HCT116 (cell line): ENCODE data around the gene STIMATE. TPM values are rescaled to one million over a fixed set of nuclear protein-coding genes. Genes with fewer than 3 reads are reported as not detected.

ENCODE experiments used
- ATAC-seq: fragments of 200-7000 bp; cut with Tn5 transposase; 2 replicates; pipeline ENCODE4 v1.9.1; 2020; ENCODE audit warnings: mild to moderate bottlenecking, moderate library complexity
- BruUV-seq: library from RNA; stranded (reverse); fragments of 400-500 nt; replicated peaks from 2 replicates; lab custom pipeline; 2021; lab: Mats Ljungman, UMichigan
- CTCF ChIA-PET: fragments of 300-600 bp; sonication (Branson Sonifier 250); formaldehyde crosslinking; loops from one replicate; lab custom pipeline; 2021; ENCODE audit warnings: antibody characterized with exemption; lab: Charles Lee
- POLR2A ChIA-PET: fragments of 300-600, 350-600 bp; sonication (Branson Sonifier 250); formaldehyde crosslinking; loops from one replicate; lab custom pipeline; 2021; ENCODE audit warnings: antibody characterized with exemption; lab: Charles Lee
- RAD21 ChIA-PET, 2 experiments: fragments of 300-600 bp; sonication (Branson Sonifier 250); formaldehyde crosslinking; loops; one replicate each; lab custom pipeline; 2023; ENCODE audit warnings: low total read pairs in 2 of 2; ENCODE audit not compliant: uncharacterized antibody in 2 of 2, unreplicated experiment in 2 of 2, low non-redundant PET in 1 of 2; lab: Charles Lee
- DNase-seq: peaks from one replicate; pipeline ENCODE4 v3.0.0-alpha.2; 2010; ENCODE audit warnings: low read depth, low spot score
- H2AFZ ChIP-seq: fragments of 200-600 bp; shearing (Covaris generic), sonication (generic); 2 replicates; pipeline ENCODE4 v1.6.1; 2017; ENCODE audit warnings: low read depth, mixed run types, mixed read lengths, antibody characterized with exemption, low read length; ENCODE audit not compliant: poor library complexity, severe bottlenecking
- H3K27ac ChIP-seq: 2 replicates; pipeline ENCODE4 v1.5.1; 2012; ENCODE audit warnings: low read depth, low read length
- H3K27me3 ChIP-seq: fragments of 200-600 bp; sonication (generic); 2 replicates; pipeline ENCODE4 v1.6.1; 2016; ENCODE audit warnings: mixed run types, low read length, mixed read lengths; ENCODE audit not compliant: insufficient read depth
- H3K36me3 ChIP-seq, 2 experiments: fragments of 200-500 bp in 1 of 2; fragments of 200-600 bp in 1 of 2; sonication (Bioruptor generic) in 1 of 2; sonication (generic) in 1 of 2; 2 replicates each; pipeline versions ENCODE4 v1.5.1 to v1.6.1; 2014 to 2016; ENCODE audit warnings: low read length in 2 of 2, inconsistent platforms in 1 of 2, mixed read lengths in 1 of 2, mixed run types in 1 of 2; ENCODE audit not compliant: insufficient read depth in 2 of 2, control insufficient read depth in 1 of 2
- H3K4me1 ChIP-seq, 2 experiments: fragments of 200-600 bp in 1 of 2; sonication (generic) in 1 of 2; 2 replicates each; pipeline versions ENCODE4 v1.5.1 to v1.6.1; 2012 to 2017; ENCODE audit warnings: low read length in 2 of 2, inconsistent platforms in 1 of 2, mild to moderate bottlenecking in 1 of 2, mixed read lengths in 1 of 2, mixed run types in 1 of 2, moderate library complexity in 1 of 2; ENCODE audit not compliant: insufficient read depth in 2 of 2, control insufficient read depth in 1 of 2
- H3K4me2 ChIP-seq: fragments of 200-600 bp; sonication (generic); 2 replicates; pipeline ENCODE4 v1.6.1; 2017; ENCODE audit warnings: mixed run types, low read length, mixed read lengths
- H3K4me3 ChIP-seq, 2 experiments: fragments of 200-600 bp in 1 of 2; sonication (generic) in 1 of 2; replicated peaks in 1 of 2; 2 replicates each; pipeline ENCODE4 v1.5.1; 2011 to 2016; ENCODE audit warnings: low read length in 2 of 2, control low read depth in 1 of 2, low read depth in 1 of 2, mild to moderate bottlenecking in 1 of 2, mixed read lengths in 1 of 2, mixed run types in 1 of 2
- H3K79me2 ChIP-seq: fragments of 200-600 bp; sonication (generic); 2 replicates; pipeline ENCODE4 v1.6.1; 2017; ENCODE audit warnings: mild to moderate bottlenecking, mixed run types, low read length, moderate library complexity, mixed read lengths; ENCODE audit not compliant: insufficient read depth
- H3K9ac ChIP-seq: fragments of 200-600 bp; sonication (generic); 2 replicates; pipeline ENCODE4 v1.6.1; 2016; ENCODE audit warnings: low read length, mixed read lengths
- H3K9me2 ChIP-seq: fragments of 200-600 bp; sonication (generic), shearing (Covaris generic); 2 replicates; pipeline ENCODE4 v1.6.1; 2017; ENCODE audit warnings: mixed run types, mild to moderate bottlenecking, moderate library complexity; ENCODE audit not compliant: insufficient read depth
- H3K9me3 ChIP-seq, 2 experiments: fragments of 200-500 bp in 1 of 2; fragments of 200-600 bp in 1 of 2; sonication (Bioruptor generic) in 1 of 2; sonication (generic) in 1 of 2; 2 replicates each; pipeline ENCODE4 v1.6.1; 2014 to 2017; ENCODE audit warnings: low read length in 2 of 2, mixed read lengths in 2 of 2, inconsistent platforms in 1 of 2, low read depth in 1 of 2, mild to moderate bottlenecking in 1 of 2, mixed run types in 1 of 2, moderate library complexity in 1 of 2; ENCODE audit not compliant: control insufficient read depth in 1 of 2, insufficient read depth in 1 of 2
- H4K20me1 ChIP-seq: fragments of 200-600 bp; sonication (generic), shearing (Covaris generic); 2 replicates; pipeline ENCODE4 v1.6.1; 2017; ENCODE audit warnings: mixed run types, mild to moderate bottlenecking, moderate library complexity; ENCODE audit not compliant: insufficient read depth
- EGR1 ChIP-seq: IDR thresholded peaks from 2 replicates; pipeline ENCODE4 v1.6.1; 2012; ENCODE audit warnings: low read depth
- ELF1 ChIP-seq: IDR thresholded peaks from 2 replicates; pipeline ENCODE4 v1.6.1; 2012; ENCODE audit warnings: low read depth, borderline replicate concordance
- EZH2phosphoT487 ChIP-seq: fragments of 200-600 bp; IDR thresholded peaks from 2 replicates; pipeline ENCODE4 v1.6.1; 2018; ENCODE audit warnings: antibody characterized with exemption, borderline replicate concordance
- FOSL1 ChIP-seq: IDR thresholded peaks from 2 replicates; pipeline ENCODE4 v1.6.1; 2012; ENCODE audit warnings: low read depth
- JUND ChIP-seq: IDR thresholded peaks from 2 replicates; pipeline ENCODE4 v1.6.1; 2012
- POLR2A ChIP-seq: IDR thresholded peaks from 2 replicates; pipeline ENCODE4 v1.7.0; 2011; ENCODE audit warnings: borderline replicate concordance; ENCODE audit not compliant: insufficient read depth, insufficient read length; ENCODE audit errors: extremely low read depth
- POLR2AphosphoS5 ChIP-seq: IDR thresholded peaks from 2 replicates; pipeline ENCODE4 v1.6.1; 2011; ENCODE audit warnings: mild to moderate bottlenecking, low read depth, low read length, moderate library complexity
- RAD21 ChIP-seq: IDR thresholded peaks from 2 replicates; pipeline ENCODE4 v1.6.1; 2012; ENCODE audit warnings: low read depth, mild to moderate bottlenecking
- SRF ChIP-seq: IDR thresholded peaks from 2 replicates; pipeline ENCODE4 v1.6.1; 2012; ENCODE audit warnings: low read depth
- ZFX ChIP-seq: fragments of 450-650 bp; IDR thresholded peaks from 2 replicates; pipeline ENCODE4 v1.6.1; 2017
- intact Hi-C: fragments of 100-400 bp; cut with micrococcal nuclease; formaldehyde crosslinking; loops from 2 replicates; pipeline ENCODE4 v1.10.0; 2022
- total RNA-seq: library from RNA; stranded (reverse); gene quantifications from one replicate; pipeline ENCODE4 v1.2.1, GENCODE V29; 2021; ENCODE audit not compliant: unreplicated experiment
- TF ChIP-seq, protein P1 (sequence below): IDR thresholded peaks from 2 replicates; pipeline ENCODE4 v1.6.1; 2012; ENCODE audit warnings: low read depth
- TF ChIP-seq, protein P2 (sequence below): IDR thresholded peaks from 2 replicates; pipeline ENCODE4 v1.6.1; 2012
- TF ChIP-seq, protein P3 (sequence below), 3 experiments: fragments of 200-600 bp in 1 of 3; sonication (generic) in 1 of 3; IDR thresholded peaks in 2 of 3; conservative IDR thresholded peaks in 1 of 3; 2 replicates each; pipeline ENCODE4 v1.5.1; 2012 to 2017; ENCODE audit warnings: low read depth in 2 of 3, low read length in 2 of 3, antibody characterized with exemption in 1 of 3, borderline replicate concordance in 1 of 3, control low read depth in 1 of 3, mild to moderate bottlenecking in 1 of 3, mixed read lengths in 1 of 3, mixed run types in 1 of 3, moderate library complexity in 1 of 3; ENCODE audit not compliant: insufficient read depth in 1 of 3
- TF ChIP-seq, protein P4 (sequence below): IDR thresholded peaks from 2 replicates; pipeline ENCODE4 v1.6.1; 2012

Gene STIMATE
- total RNA-seq, 1 experiment from 2014 or later: 20.2 TPM

DNA sequence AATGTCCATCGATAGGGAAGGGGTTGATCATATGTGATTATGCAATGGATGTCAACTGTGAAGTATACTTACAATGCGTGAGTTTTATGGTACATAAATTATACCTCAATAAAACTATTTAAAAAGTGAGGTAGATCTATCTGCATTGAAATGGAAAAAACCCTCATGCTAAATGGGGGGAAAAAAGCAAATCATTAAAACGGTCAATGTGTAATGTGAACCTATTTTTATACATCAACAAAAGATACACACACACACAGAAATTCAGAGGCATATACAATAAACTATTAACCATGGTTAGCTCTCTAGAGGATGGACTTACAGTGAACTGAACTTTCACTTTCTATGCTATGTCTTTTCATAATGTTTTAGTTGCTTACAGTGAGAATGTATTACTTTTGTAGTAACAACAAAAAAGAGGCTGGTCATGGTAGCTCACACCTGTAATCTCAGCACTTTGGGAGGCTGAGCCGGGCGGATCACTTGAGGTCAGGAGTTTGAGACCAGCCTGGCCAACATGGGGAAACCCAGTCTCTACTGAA lies 23.1 kb downstream of the STIMATE start (continued):
- no peak for TF ChIP-seq EZH2phosphoT487
- TF ChIP-seq ELF1: no peak
- TF ChIP-seq ZFX: no peak
- TF ChIP-seq RAD21: no peak

DNA sequence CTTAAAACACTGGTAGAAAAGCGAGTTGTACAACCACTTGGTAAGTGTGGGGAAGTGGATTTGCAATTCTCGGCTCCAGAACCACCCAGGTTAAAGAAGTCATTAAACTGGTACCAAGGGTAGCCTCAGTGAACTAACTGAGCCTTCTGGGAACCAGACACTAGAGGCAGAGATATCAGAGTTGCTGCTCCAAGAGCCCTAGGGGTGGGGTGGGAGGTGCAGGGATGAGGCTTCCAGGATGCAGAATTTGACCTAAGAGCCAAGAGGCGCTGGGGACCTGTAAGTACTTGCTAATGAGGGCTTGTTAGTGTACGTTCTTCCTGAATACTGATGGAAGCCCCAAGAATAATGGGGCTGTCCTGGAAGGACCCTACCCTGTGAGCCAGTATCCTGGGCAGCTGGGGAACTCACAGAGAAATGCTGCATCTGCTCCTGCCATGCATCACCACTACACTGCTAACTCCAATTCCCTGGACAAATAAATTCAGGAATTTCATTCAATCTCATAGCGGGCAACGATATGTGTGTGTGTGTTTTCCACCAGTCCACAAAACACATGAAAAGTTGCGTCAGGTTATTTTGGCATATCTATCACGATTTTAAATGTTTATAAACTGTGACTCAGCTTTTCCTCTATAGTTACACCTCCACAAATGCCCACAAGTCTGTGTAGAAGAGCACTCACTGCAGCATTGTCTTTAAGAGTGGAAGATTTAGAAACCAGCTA lies 23.8 kb downstream of the STIMATE start:
- Histone ChIP-seq H3K9me2 (no peaks in the 10 kb centered on the region), H3K79me2 (0 out of 2 replicates have a peak, but pooled peaks cover 3% of the 10 kb centered on the region), H4K20me1 (no peaks in the 10 kb centered on the region), H3K9ac (no peak overlapping the region), H3K27me3 (no peaks in the 10 kb centered on the region)
- CTCF ChIA-PET: interaction anchor here (1.0 kb wide), 1 partner anchor 61 kb away, joined by 3 read pairs; no protein-coding TSS in a partner anchor
- no peak for ATAC-seq
- BruUV-seq: no TSS peak
- TF ChIP-seq POLR2AphosphoS5: no peak
- TF ChIP-seq, protein P1, sequence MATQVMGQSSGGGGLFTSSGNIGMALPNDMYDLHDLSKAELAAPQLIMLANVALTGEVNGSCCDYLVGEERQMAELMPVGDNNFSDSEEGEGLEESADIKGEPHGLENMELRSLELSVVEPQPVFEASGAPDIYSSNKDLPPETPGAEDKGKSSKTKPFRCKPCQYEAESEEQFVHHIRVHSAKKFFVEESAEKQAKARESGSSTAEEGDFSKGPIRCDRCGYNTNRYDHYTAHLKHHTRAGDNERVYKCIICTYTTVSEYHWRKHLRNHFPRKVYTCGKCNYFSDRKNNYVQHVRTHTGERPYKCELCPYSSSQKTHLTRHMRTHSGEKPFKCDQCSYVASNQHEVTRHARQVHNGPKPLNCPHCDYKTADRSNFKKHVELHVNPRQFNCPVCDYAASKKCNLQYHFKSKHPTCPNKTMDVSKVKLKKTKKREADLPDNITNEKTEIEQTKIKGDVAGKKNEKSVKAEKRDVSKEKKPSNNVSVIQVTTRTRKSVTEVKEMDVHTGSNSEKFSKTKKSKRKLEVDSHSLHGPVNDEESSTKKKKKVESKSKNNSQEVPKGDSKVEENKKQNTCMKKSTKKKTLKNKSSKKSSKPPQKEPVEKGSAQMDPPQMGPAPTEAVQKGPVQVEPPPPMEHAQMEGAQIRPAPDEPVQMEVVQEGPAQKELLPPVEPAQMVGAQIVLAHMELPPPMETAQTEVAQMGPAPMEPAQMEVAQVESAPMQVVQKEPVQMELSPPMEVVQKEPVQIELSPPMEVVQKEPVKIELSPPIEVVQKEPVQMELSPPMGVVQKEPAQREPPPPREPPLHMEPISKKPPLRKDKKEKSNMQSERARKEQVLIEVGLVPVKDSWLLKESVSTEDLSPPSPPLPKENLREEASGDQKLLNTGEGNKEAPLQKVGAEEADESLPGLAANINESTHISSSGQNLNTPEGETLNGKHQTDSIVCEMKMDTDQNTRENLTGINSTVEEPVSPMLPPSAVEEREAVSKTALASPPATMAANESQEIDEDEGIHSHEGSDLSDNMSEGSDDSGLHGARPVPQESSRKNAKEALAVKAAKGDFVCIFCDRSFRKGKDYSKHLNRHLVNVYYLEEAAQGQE: no peak
- TF ChIP-seq, protein P2, sequence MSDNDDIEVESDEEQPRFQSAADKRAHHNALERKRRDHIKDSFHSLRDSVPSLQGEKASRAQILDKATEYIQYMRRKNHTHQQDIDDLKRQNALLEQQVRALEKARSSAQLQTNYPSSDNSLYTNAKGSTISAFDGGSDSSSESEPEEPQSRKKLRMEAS: no peak
- no peak for TF ChIP-seq FOSL1
- TF ChIP-seq POLR2A: no peak
- no peak for TF ChIP-seq EGR1
- TF ChIP-seq, protein P3, sequence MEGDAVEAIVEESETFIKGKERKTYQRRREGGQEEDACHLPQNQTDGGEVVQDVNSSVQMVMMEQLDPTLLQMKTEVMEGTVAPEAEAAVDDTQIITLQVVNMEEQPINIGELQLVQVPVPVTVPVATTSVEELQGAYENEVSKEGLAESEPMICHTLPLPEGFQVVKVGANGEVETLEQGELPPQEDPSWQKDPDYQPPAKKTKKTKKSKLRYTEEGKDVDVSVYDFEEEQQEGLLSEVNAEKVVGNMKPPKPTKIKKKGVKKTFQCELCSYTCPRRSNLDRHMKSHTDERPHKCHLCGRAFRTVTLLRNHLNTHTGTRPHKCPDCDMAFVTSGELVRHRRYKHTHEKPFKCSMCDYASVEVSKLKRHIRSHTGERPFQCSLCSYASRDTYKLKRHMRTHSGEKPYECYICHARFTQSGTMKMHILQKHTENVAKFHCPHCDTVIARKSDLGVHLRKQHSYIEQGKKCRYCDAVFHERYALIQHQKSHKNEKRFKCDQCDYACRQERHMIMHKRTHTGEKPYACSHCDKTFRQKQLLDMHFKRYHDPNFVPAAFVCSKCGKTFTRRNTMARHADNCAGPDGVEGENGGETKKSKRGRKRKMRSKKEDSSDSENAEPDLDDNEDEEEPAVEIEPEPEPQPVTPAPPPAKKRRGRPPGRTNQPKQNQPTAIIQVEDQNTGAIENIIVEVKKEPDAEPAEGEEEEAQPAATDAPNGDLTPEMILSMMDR (IDR thresholded peaks at IDR 0.05 in 2 of 3, conservative IDR thresholded peaks at IDR 0.05 in 1 of 3; ENCODE audit: borderline replicate concordance in 1 of 3, insufficient read depth in 1 of 3, low read depth in 2 of 3, low read length in 2 of 3): no peak
- TF ChIP-seq SRF: no peak
- TF ChIP-seq, protein P4, sequence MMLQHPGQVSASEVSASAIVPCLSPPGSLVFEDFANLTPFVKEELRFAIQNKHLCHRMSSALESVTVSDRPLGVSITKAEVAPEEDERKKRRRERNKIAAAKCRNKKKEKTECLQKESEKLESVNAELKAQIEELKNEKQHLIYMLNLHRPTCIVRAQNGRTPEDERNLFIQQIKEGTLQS: no peak
- no peak for TF ChIP-seq JUND
- TF ChIP-seq, all 23 proteins: peak for 0
- Histone ChIP-seq H2AFZ (no peak overlapping the region), H3K9me3 (no peaks in the 10 kb centered on the region), H3K4me3 (no peak overlapping the region), H3K27ac (no peak overlapping the region), H3K4me2 (no peak overlapping the region), H3K36me3 (no peaks in the 10 kb centered on the region), H3K4me1 (no peaks in the 10 kb centered on the region; a peak in 1 of 4 replicates)
- RAD21 ChIA-PET: no interaction called here
- intact Hi-C loops: no loop called here
- DNase-seq: no peak
- POLR2A ChIA-PET: no interaction called here
